ENCODE data around the gene BPIFB6.

Gene BPIFB6

GRCh38 chr20:33065785-33066184 lies 34.3 kb downstream of the BPIFB6 start:
- peaks cover 0 to 4% of the 10 kb centered on the region in 2 donors for H3K27me3 ChIP-seq (ENCODE audit: control insufficient read depth in 1 of 2, insufficient read depth in 2 of 2, low read length in 2 of 2)
- H3K27ac ChIP-seq (ENCODE audit: low read depth, low read length) = no peak overlapping the region
- no peaks in the 10 kb centered on the region for H3K4me1 ChIP-seq (ENCODE audit: control insufficient read depth in 1 of 2, insufficient read depth in 2 of 2, low read length in 2 of 2)
- H3K9ac ChIP-seq (ENCODE audit: low read depth in 1 of 2, low read length in 2 of 2) = no peak overlapping the region
- no peak overlapping the region for H3K4me3 ChIP-seq (ENCODE audit: low read depth in 1 of 2, low read length in 2 of 2)
- no peaks in the 10 kb centered on the region for H3K9me3 ChIP-seq (ENCODE audit: control insufficient read depth in 1 of 2, low read length in 2 of 2)
- H3K36me3 ChIP-seq (ENCODE audit: control insufficient read depth in 1 of 2, insufficient read depth in 2 of 2, low read length in 2 of 2) = no peaks in the 10 kb centered on the region

GRCh38 chr20:33067806-33068205 lies 36.4 kb downstream of the BPIFB6 start:
- H3K9ac ChIP-seq (ENCODE audit: low read depth in 1 of 2, low read length in 2 of 2) = no peak overlapping the region

GRCh38 chr20:33068251-33068939 lies 36.9 kb downstream of the BPIFB6 start:
- no peaks in the 10 kb centered on the region for H3K4me1 ChIP-seq (ENCODE audit: control insufficient read depth in 1 of 2, insufficient read depth in 2 of 2, low read length in 2 of 2)
- H3K9ac ChIP-seq (ENCODE audit: low read depth in 1 of 2, low read length in 2 of 2) = no peak overlapping the region
- peaks cover 0 to 4% of the 10 kb centered on the region in 2 donors for H3K27me3 ChIP-seq (ENCODE audit: control insufficient read depth in 1 of 2, insufficient read depth in 2 of 2, low read length in 2 of 2)
- H3K27ac ChIP-seq (ENCODE audit: low read depth, low read length) = no peak overlapping the region
- H3K4me3 ChIP-seq (ENCODE audit: low read depth in 1 of 2, low read length in 2 of 2) = no peak overlapping the region
- H3K9me3 ChIP-seq (ENCODE audit: control insufficient read depth in 1 of 2, low read length in 2 of 2) = no peaks in the 10 kb centered on the region
- H3K36me3 ChIP-seq (ENCODE audit: control insufficient read depth in 1 of 2, insufficient read depth in 2 of 2, low read length in 2 of 2) = no peaks in the 10 kb centered on the region

More at GRCh38 chr20:33067806-33068205, 36.4 kb downstream of the BPIFB6 start:
- H3K4me1 ChIP-seq (ENCODE audit: control insufficient read depth in 1 of 2, insufficient read depth in 2 of 2, low read length in 2 of 2) = no peaks in the 10 kb centered on the region
- no peak overlapping the region for H3K27ac ChIP-seq (ENCODE audit: low read depth, low read length)
- no peak overlapping the region for H3K4me3 ChIP-seq (ENCODE audit: low read depth in 1 of 2, low read length in 2 of 2)
- peaks cover 0 to 4% of the 10 kb centered on the region in 2 donors for H3K27me3 ChIP-seq (ENCODE audit: control insufficient read depth in 1 of 2, insufficient read depth in 2 of 2, low read length in 2 of 2)
- H3K36me3 ChIP-seq (ENCODE audit: control insufficient read depth in 1 of 2, insufficient read depth in 2 of 2, low read length in 2 of 2) = no peaks in the 10 kb centered on the region
- H3K9me3 ChIP-seq (ENCODE audit: control insufficient read depth in 1 of 2, low read length in 2 of 2) = no peaks in the 10 kb centered on the region

- Histone ChIP-seq H3K27me3 (ENCODE audit: control insufficient read depth in 1 of 2, insufficient read depth in 2 of 2, low read length in 2 of 2) (peaks cover 0 to 4% of the 10 kb centered on the region in 2 donors), H3K36me3 (ENCODE audit: control insufficient read depth in 1 of 2, insufficient read depth in 2 of 2, low read length in 2 of 2) (no peaks in the 10 kb centered on the region), H3K4me1 (ENCODE audit: control insufficient read depth in 1 of 2, insufficient read depth in 2 of 2, low read length in 2 of 2) (no peaks in the 10 kb centered on the region), H3K9ac (ENCODE audit: low read depth in 1 of 2, low read length in 2 of 2) (no peak overlapping the region), H3K27ac (ENCODE audit: low read depth, low read length) (no peak overlapping the region), H3K4me3 (ENCODE audit: low read depth in 1 of 2, low read length in 2 of 2) (no peak overlapping the region), H3K9me3 (ENCODE audit: control insufficient read depth in 1 of 2, low read length in 2 of 2) (no peaks in the 10 kb centered on the region)
Measured at GRCh38 chr20:33069673-33070072, 38.2 kb downstream of the BPIFB6 start.

GRCh38 chr20:33070111-33071053 lies 38.9 kb downstream of the BPIFB6 start:
- H3K9me3 ChIP-seq (ENCODE audit: control insufficient read depth in 1 of 2, low read length in 2 of 2) = no peaks in the 10 kb centered on the region
- H3K4me1 ChIP-seq (ENCODE audit: control insufficient read depth in 1 of 2, insufficient read depth in 2 of 2, low read length in 2 of 2) = no peaks in the 10 kb centered on the region
- no peak overlapping the region for H3K9ac ChIP-seq (ENCODE audit: low read depth in 1 of 2, low read length in 2 of 2)
- H3K36me3 ChIP-seq (ENCODE audit: control insufficient read depth in 1 of 2, insufficient read depth in 2 of 2, low read length in 2 of 2) = no peaks in the 10 kb centered on the region
- no peak overlapping the region for H3K27ac ChIP-seq (ENCODE audit: low read depth, low read length)
- H3K27me3 ChIP-seq (ENCODE audit: control insufficient read depth in 1 of 2, insufficient read depth in 2 of 2, low read length in 2 of 2) = peaks cover 0 to 4% of the 10 kb centered on the region in 2 donors
- H3K4me3 ChIP-seq (ENCODE audit: low read depth in 1 of 2, low read length in 2 of 2) = no peak overlapping the region

GRCh38 chr20:33071198-33071597 lies 39.8 kb downstream of the BPIFB6 start:
- H3K9me3 ChIP-seq (ENCODE audit: control insufficient read depth in 1 of 2, low read length in 2 of 2) = no peaks in the 10 kb centered on the region
- H3K4me1 ChIP-seq (ENCODE audit: control insufficient read depth in 1 of 2, insufficient read depth in 2 of 2, low read length in 2 of 2) = no peaks in the 10 kb centered on the region
- peaks cover 0 to 4% of the 10 kb centered on the region in 2 donors for H3K27me3 ChIP-seq (ENCODE audit: control insufficient read depth in 1 of 2, insufficient read depth in 2 of 2, low read length in 2 of 2)
- H3K4me3 ChIP-seq (ENCODE audit: low read depth in 1 of 2, low read length in 2 of 2) = no peak overlapping the region
- H3K27ac ChIP-seq (ENCODE audit: low read depth, low read length) = no peak overlapping the region
- H3K9ac ChIP-seq (ENCODE audit: low read depth in 1 of 2, low read length in 2 of 2) = no peak overlapping the region
- H3K36me3 ChIP-seq (ENCODE audit: control insufficient read depth in 1 of 2, insufficient read depth in 2 of 2, low read length in 2 of 2) = no peaks in the 10 kb centered on the region

- Histone ChIP-seq H3K4me1 (ENCODE audit: control insufficient read depth in 1 of 2, insufficient read depth in 2 of 2, low read length in 2 of 2) (no peaks in the 10 kb centered on the region), H3K27ac (ENCODE audit: low read depth, low read length) (no peak overlapping the region), H3K9ac (ENCODE audit: low read depth in 1 of 2, low read length in 2 of 2) (no peak overlapping the region), H3K27me3 (ENCODE audit: control insufficient read depth in 1 of 2, insufficient read depth in 2 of 2, low read length in 2 of 2) (peaks cover 0 to 4% of the 10 kb centered on the region in 2 donors), H3K36me3 (ENCODE audit: control insufficient read depth in 1 of 2, insufficient read depth in 2 of 2, low read length in 2 of 2) (no peaks in the 10 kb centered on the region), H3K9me3 (ENCODE audit: control insufficient read depth in 1 of 2, low read length in 2 of 2) (no peaks in the 10 kb centered on the region), H3K4me3 (ENCODE audit: low read depth in 1 of 2, low read length in 2 of 2) (no peak overlapping the region)
Measured at GRCh38 chr20:33072362-33072761, 40.9 kb downstream of the BPIFB6 start.

- no peak overlapping the region for H3K4me3 ChIP-seq (ENCODE audit: low read depth in 1 of 2, low read length in 2 of 2)
- no peaks in the 10 kb centered on the region for H3K36me3 ChIP-seq (ENCODE audit: control insufficient read depth in 1 of 2, insufficient read depth in 2 of 2, low read length in 2 of 2)
- H3K4me1 ChIP-seq (ENCODE audit: control insufficient read depth in 1 of 2, insufficient read depth in 2 of 2, low read length in 2 of 2) = no peaks in the 10 kb centered on the region
- H3K27me3 ChIP-seq (ENCODE audit: control insufficient read depth in 1 of 2, insufficient read depth in 2 of 2, low read length in 2 of 2) = peaks cover 0 to 4% of the 10 kb centered on the region in 2 donors
- H3K9me3 ChIP-seq (ENCODE audit: control insufficient read depth in 1 of 2, low read length in 2 of 2) = no peaks in the 10 kb centered on the region
- H3K27ac ChIP-seq (ENCODE audit: low read depth, low read length) = no peak overlapping the region
- no peak overlapping the region for H3K9ac ChIP-seq (ENCODE audit: low read depth in 1 of 2, low read length in 2 of 2)
Measured at GRCh38 chr20:33072813-33073212, 41.4 kb downstream of the BPIFB6 start.

- no peak overlapping the region for H3K9ac ChIP-seq (ENCODE audit: low read depth in 1 of 2, low read length in 2 of 2)
- H3K4me1 ChIP-seq (ENCODE audit: control insufficient read depth in 1 of 2, insufficient read depth in 2 of 2, low read length in 2 of 2) = no peaks in the 10 kb centered on the region
- H3K36me3 ChIP-seq (ENCODE audit: control insufficient read depth in 1 of 2, insufficient read depth in 2 of 2, low read length in 2 of 2) = no peaks in the 10 kb centered on the region
- no peaks in the 10 kb centered on the region for H3K27me3 ChIP-seq (ENCODE audit: control insufficient read depth in 1 of 2, insufficient read depth in 2 of 2, low read length in 2 of 2)
- no peak overlapping the region for H3K27ac ChIP-seq (ENCODE audit: low read depth, low read length)
- H3K4me3 ChIP-seq (ENCODE audit: low read depth in 1 of 2, low read length in 2 of 2) = no peak overlapping the region
- no peaks in the 10 kb centered on the region for H3K9me3 ChIP-seq (ENCODE audit: control insufficient read depth in 1 of 2, low read length in 2 of 2)
Measured at GRCh38 chr20:33074675-33075074, 43.2 kb downstream of the BPIFB6 start.

GRCh38 chr20:33075281-33075680 lies 43.8 kb downstream of the BPIFB6 start:
- H3K27me3 ChIP-seq (ENCODE audit: control insufficient read depth in 1 of 2, insufficient read depth in 2 of 2, low read length in 2 of 2) = no peaks in the 10 kb centered on the region
- H3K36me3 ChIP-seq (ENCODE audit: control insufficient read depth in 1 of 2, insufficient read depth in 2 of 2, low read length in 2 of 2) = no peaks in the 10 kb centered on the region
- no peak overlapping the region for H3K4me3 ChIP-seq (ENCODE audit: low read depth in 1 of 2, low read length in 2 of 2)
- no peak overlapping the region for H3K9ac ChIP-seq (ENCODE audit: low read depth in 1 of 2, low read length in 2 of 2)
- H3K27ac ChIP-seq (ENCODE audit: low read depth, low read length) = no peak overlapping the region
- H3K4me1 ChIP-seq (ENCODE audit: control insufficient read depth in 1 of 2, insufficient read depth in 2 of 2, low read length in 2 of 2) = no peaks in the 10 kb centered on the region
- no peaks in the 10 kb centered on the region for H3K9me3 ChIP-seq (ENCODE audit: control insufficient read depth in 1 of 2, low read length in 2 of 2)
